GM18867 (cell line): ENCODE measurements around the gene SLC16A5.

Source experiments
- ATAC-seq: cut with Tn5 transposase; IDR thresholded peaks from one replicate; pipeline ENCODE4 v1.9.1; 2021; ENCODE audit warnings: mild to moderate bottlenecking, moderate library complexity; ENCODE audit not compliant: unreplicated experiment

SLC16A5 gene

DNA sequence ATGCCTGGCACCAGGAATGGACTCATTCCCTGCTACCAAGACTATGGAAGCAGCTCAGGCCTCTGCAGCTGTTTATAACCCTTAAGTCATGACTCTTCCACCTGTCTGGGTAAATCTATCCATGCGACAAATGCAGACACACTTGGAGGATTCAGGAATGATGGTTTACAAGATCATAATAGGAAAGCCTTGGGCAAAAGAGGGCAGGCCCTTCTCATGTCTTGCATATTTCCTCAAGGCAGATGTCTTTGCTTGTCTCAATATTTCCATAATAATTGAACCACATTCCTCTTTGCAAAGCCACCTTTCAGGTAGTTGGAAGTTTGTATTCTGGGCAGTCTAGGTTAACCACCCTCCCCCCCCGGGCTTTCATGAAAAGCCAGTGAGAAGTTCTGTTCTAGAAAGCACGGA is 67.4 kb downstream of the SLC16A5 start:
- no peak for ATAC-seq
